ENCODE data around the gene TMEM185A. TPM values are rescaled to one million over a fixed set of nuclear protein-coding genes. Genes with fewer than 3 reads are reported as not detected.
"Not testable (repeated sequence)": the region's sequence is repeated elsewhere in the genome, so short reads cannot be mapped to it uniquely, and the experiment has no call there.

TMEM185A gene
- total RNA-seq, 1 donor from 2014 or later, result 15.3 TPM

DNA sequence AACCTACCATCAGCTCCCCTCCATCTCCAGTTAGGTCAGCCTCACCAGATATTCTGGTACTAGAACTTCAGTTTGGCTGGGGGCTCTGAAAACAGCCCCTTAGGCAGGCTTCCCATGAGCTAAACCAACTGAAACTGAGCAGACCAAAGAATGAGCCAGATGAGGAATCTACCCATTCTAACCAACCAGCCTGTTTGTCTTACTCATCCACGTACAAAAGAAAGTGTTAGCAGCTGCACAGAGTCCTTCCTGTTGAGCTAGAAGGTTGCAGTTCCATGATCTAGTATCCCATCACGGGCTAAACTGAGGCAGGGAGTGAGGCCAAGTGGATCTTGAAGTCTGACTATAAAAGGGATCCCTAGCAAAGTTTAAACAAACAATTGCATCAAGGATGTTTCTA is 61.8 kb downstream of the TMEM185A start:
- no peak for DNase-seq (ENCODE audit: low read depth)
- H3K36me3 ChIP-seq (ENCODE audit: control insufficient read depth, insufficient read depth, low read length), result no peaks in the 10 kb centered on the region
- H3K27me3 ChIP-seq (ENCODE audit: control insufficient read depth, insufficient read depth, low read length), result no peaks in the 10 kb centered on the region
- H3K4me3 ChIP-seq (ENCODE audit: low read depth, low read length), result no peak overlapping the region
- TF ChIP-seq CTCF (IDR thresholded peaks at IDR 0.05; ENCODE audit: insufficient read depth, low read length, poor library complexity, severe bottlenecking), result no peak

- no peak for DNase-seq (ENCODE audit: low read depth)
Measured at GRCh38 chrX:149568701-149569296, 62.8 kb downstream of the TMEM185A start.

GRCh38 chrX:149567621-149568417 is 63.8 kb downstream of the TMEM185A start:
- no peak for DNase-seq (ENCODE audit: low read depth)
- Histone ChIP-seq H3K27me3 (ENCODE audit: control insufficient read depth, insufficient read depth, low read length) (no peaks in the 10 kb centered on the region), H3K4me3 (ENCODE audit: low read depth, low read length) (no peak overlapping the region), H3K36me3 (ENCODE audit: control insufficient read depth, insufficient read depth, low read length) (no peaks in the 10 kb centered on the region)
- no peak for TF ChIP-seq CTCF (IDR thresholded peaks at IDR 0.05; ENCODE audit: insufficient read depth, low read length, poor library complexity, severe bottlenecking)

More at GRCh38 chrX:149568701-149569296, 62.8 kb downstream of the TMEM185A start:
- TF ChIP-seq CTCF (IDR thresholded peaks at IDR 0.05; ENCODE audit: insufficient read depth, low read length, poor library complexity, severe bottlenecking), result no peak
- Histone ChIP-seq H3K36me3 (ENCODE audit: control insufficient read depth, insufficient read depth, low read length) (no peaks in the 10 kb centered on the region), H3K27me3 (ENCODE audit: control insufficient read depth, insufficient read depth, low read length) (no peaks in the 10 kb centered on the region), H3K4me3 (ENCODE audit: low read depth, low read length) (no peak overlapping the region)

GRCh38 chrX:149563359-149563758 is 68.2 kb downstream of the TMEM185A start:
- no peaks in the 10 kb centered on the region for H3K36me3 ChIP-seq (ENCODE audit: control insufficient read depth, insufficient read depth, low read length)
- no peak overlapping the region for H3K4me3 ChIP-seq (ENCODE audit: low read depth, low read length)
- no peak for DNase-seq (ENCODE audit: low read depth)
- no peaks in the 10 kb centered on the region for H3K27me3 ChIP-seq (ENCODE audit: control insufficient read depth, insufficient read depth, low read length)
- TF ChIP-seq CTCF (IDR thresholded peaks at IDR 0.05; ENCODE audit: insufficient read depth, low read length, poor library complexity, severe bottlenecking), result no peak

- H3K36me3 ChIP-seq (ENCODE audit: control insufficient read depth, insufficient read depth, low read length); H3K4me3 ChIP-seq (ENCODE audit: low read depth, low read length); DNase-seq (ENCODE audit: low read depth); H3K27me3 ChIP-seq (ENCODE audit: control insufficient read depth, insufficient read depth, low read length): not testable (repeated sequence)
Measured at GRCh38 chrX:149555251-149555650, 76.3 kb downstream of the TMEM185A start.

GRCh38 chrX:149551939-149552248 is 79.7 kb downstream of the TMEM185A start:
- H3K4me3 ChIP-seq (ENCODE audit: low read depth, low read length); H3K36me3 ChIP-seq (ENCODE audit: control insufficient read depth, insufficient read depth, low read length); DNase-seq (ENCODE audit: low read depth); H3K27me3 ChIP-seq (ENCODE audit: control insufficient read depth, insufficient read depth, low read length): not testable (repeated sequence)

DNA sequence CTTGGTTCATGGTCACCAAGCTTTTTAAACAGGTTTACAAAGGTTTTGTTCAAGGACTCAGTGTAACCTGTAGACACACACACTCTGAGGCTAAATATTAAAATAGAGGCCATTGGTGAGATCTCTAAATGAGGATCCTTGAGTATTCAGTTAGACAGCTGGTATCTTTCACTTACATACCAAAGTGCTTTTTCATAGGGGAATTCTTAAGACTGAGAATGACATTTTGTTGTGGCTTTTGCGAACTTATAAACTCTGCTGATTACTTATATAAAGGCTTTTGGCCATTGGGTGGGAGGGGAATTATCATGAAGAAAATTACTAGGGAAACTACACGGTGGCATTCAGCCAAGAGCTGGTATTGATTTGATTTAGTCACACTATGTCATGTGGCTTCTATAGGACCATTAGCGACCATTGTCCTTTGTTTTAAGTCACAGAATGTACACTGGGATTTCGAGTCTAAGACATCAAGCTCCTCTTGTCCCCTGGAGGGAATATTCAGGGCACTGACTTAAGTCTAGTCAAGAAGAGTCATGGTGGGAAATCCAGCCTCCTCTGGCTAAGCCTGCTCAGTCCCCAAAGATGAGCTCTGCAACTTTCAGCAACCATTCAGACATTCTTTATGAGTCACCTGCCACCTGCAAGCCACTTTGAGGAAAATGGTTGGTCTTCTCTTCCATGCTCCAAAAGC is 80.2 kb downstream of the TMEM185A start:
- not testable (repeated sequence) for DNase-seq (ENCODE audit: low read depth); H3K4me3 ChIP-seq (ENCODE audit: low read depth, low read length); H3K27me3 ChIP-seq (ENCODE audit: control insufficient read depth, insufficient read depth, low read length); H3K36me3 ChIP-seq (ENCODE audit: control insufficient read depth, insufficient read depth, low read length)

- H3K4me3 ChIP-seq (ENCODE audit: low read depth, low read length); H3K36me3 ChIP-seq (ENCODE audit: control insufficient read depth, insufficient read depth, low read length); DNase-seq (ENCODE audit: low read depth); H3K27me3 ChIP-seq (ENCODE audit: control insufficient read depth, insufficient read depth, low read length): not testable (repeated sequence)
Measured at GRCh38 chrX:149550454-149550853, 81.1 kb downstream of the TMEM185A start.

DNA sequence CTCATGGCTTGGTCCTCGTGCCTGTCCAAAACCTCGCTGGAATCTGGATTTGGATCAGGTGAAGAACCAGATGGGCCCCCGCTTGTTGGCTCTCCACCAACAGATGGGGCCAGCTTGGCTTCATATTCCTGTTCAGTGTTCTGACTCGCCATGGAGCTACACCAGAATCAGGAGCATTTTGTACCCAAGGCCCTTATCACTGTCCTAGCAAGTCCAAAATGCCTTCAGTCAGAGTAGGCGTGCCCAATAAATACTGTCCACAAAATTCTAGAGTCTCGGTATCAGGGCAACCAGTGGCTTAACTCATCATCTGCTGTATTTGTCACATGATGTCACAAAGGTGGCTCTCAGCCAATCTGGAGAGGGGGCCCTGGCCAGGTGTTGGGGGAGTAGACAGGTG is 81.9 kb downstream of the TMEM185A start, which contains the start of gene HSFX3:
Gene HSFX3 (minus strand): TSS at position 224 of the 400 bp plus-strand sequence. CDS start 72 bp downstream, at position 152.
- H3K36me3 ChIP-seq (ENCODE audit: control insufficient read depth, insufficient read depth, low read length); H3K27me3 ChIP-seq (ENCODE audit: control insufficient read depth, insufficient read depth, low read length); DNase-seq (ENCODE audit: low read depth); H3K4me3 ChIP-seq (ENCODE audit: low read depth, low read length): not testable (repeated sequence)

- not testable (repeated sequence) for H3K27me3 ChIP-seq (ENCODE audit: control insufficient read depth, insufficient read depth, low read length); DNase-seq (ENCODE audit: low read depth); H3K36me3 ChIP-seq (ENCODE audit: control insufficient read depth, insufficient read depth, low read length); H3K4me3 ChIP-seq (ENCODE audit: low read depth, low read length)
Measured at GRCh38 chrX:149547782-149548181, 83.8 kb downstream of the TMEM185A start.
